Neural crest cell (in vitro differentiated cells): ENCODE measurements around the gene CACNA2D1. TPM values are rescaled to one million over a fixed set of nuclear protein-coding genes. Genes with fewer than 3 reads are reported as not detected.

Source experiments
- DNase-seq: peaks from one replicate; pipeline ENCODE4 v3.0.0; 2021; ENCODE audit warnings: low read depth, mixed read lengths, low spot score
- H3K27ac Mint-ChIP-seq: one replicate; pipeline ENCODE4 v1.8.0; 2021; ENCODE audit warnings: mild to moderate bottlenecking, mixed read lengths; ENCODE audit not compliant: unreplicated experiment
- H3K27me3 Mint-ChIP-seq: 2 replicates; pipeline ENCODE4 v1.8.0; 2021; ENCODE audit warnings: low read depth, mild to moderate bottlenecking, mixed read lengths
- H3K36me3 Mint-ChIP-seq: 2 replicates; pipeline ENCODE4 v1.8.0; 2021; ENCODE audit warnings: low read depth, mild to moderate bottlenecking, mixed read lengths
- H3K4me1 Mint-ChIP-seq: 2 replicates; pipeline ENCODE4 v1.8.0; 2021; ENCODE audit warnings: mixed read lengths
- H3K4me3 Mint-ChIP-seq: one replicate; pipeline ENCODE4 v1.8.0; 2021; ENCODE audit warnings: mild to moderate bottlenecking, mixed read lengths
- H3K9me3 Mint-ChIP-seq: 2 replicates; pipeline ENCODE4 v1.8.0; 2021; ENCODE audit warnings: mixed read lengths
- CTCF ChIP-seq: fragments of 200-600 bp; sonication (generic); conservative IDR thresholded peaks from 2 replicates; pipeline ENCODE4 v1.5.0; 2021; ENCODE audit warnings: antibody characterized with exemption, mild to moderate bottlenecking
- total RNA-seq: library from RNA; stranded (reverse); gene quantifications from 2 replicates; pipeline ENCODE4 v1.2.1, GENCODE V29; 2021

The CACNA2D1 gene
- total RNA-seq, 1 donor from 2014 or later = 4.5 TPM

GRCh38 chr7:82035456-82035855 is 408.1 kb downstream of the CACNA2D1 start:
- no peaks in the 10 kb centered on the region for H3K9me3 Mint-ChIP-seq
- no peak for DNase-seq
- no peak overlapping the region for H3K27ac Mint-ChIP-seq
- H3K4me3 Mint-ChIP-seq = no peak overlapping the region
- no peak for TF ChIP-seq CTCF
- peaks cover 10% of the 10 kb centered on the region for H3K4me1 Mint-ChIP-seq
- H3K36me3 Mint-ChIP-seq = no peaks in the 10 kb centered on the region
- H3K27me3 Mint-ChIP-seq = no peaks in the 10 kb centered on the region

- no peak overlapping the region for H3K27ac Mint-ChIP-seq
- H3K4me1 Mint-ChIP-seq = no peaks in the 10 kb centered on the region
- no peaks in the 10 kb centered on the region for H3K27me3 Mint-ChIP-seq
- no peak for DNase-seq
- TF ChIP-seq CTCF = no peak
- H3K36me3 Mint-ChIP-seq = no peaks in the 10 kb centered on the region
- H3K9me3 Mint-ChIP-seq = no peaks in the 10 kb centered on the region
- H3K4me3 Mint-ChIP-seq = no peak overlapping the region
Observed at GRCh38 chr7:82032901-82033300, 410.7 kb downstream of the CACNA2D1 start.

- Mint-ChIP-seq H3K9me3 (no peaks in the 10 kb centered on the region), H3K4me1 (no peaks in the 10 kb centered on the region), H3K4me3 (no peak overlapping the region), H3K36me3 (no peaks in the 10 kb centered on the region), H3K27me3 (no peaks in the 10 kb centered on the region), H3K27ac (no peak overlapping the region)
- TF ChIP-seq CTCF = no peak
- DNase-seq = no peak
Observed at GRCh38 chr7:82029236-82029913, 414.2 kb downstream of the CACNA2D1 start.

- Mint-ChIP-seq H3K27me3 (no peaks in the 10 kb centered on the region), H3K27ac (no peak overlapping the region), H3K4me3 (no peak overlapping the region), H3K4me1 (no peaks in the 10 kb centered on the region), H3K36me3 (no peaks in the 10 kb centered on the region), H3K9me3 (no peaks in the 10 kb centered on the region)
- no peak for DNase-seq
- no peak for TF ChIP-seq CTCF
Observed at GRCh38 chr7:82028097-82028496, 415.5 kb downstream of the CACNA2D1 start.

- H3K4me3 Mint-ChIP-seq = no peak overlapping the region
Observed at GRCh38 chr7:82021713-82022112, 421.9 kb downstream of the CACNA2D1 start.

More at GRCh38 chr7:82021713-82022112, 421.9 kb downstream of the CACNA2D1 start:
- H3K27ac Mint-ChIP-seq = no peak overlapping the region
- no peak for TF ChIP-seq CTCF
- H3K36me3 Mint-ChIP-seq = no peaks in the 10 kb centered on the region
- no peak for DNase-seq
- no peaks in the 10 kb centered on the region for H3K9me3 Mint-ChIP-seq
- no peaks in the 10 kb centered on the region for H3K4me1 Mint-ChIP-seq
- H3K27me3 Mint-ChIP-seq = no peaks in the 10 kb centered on the region
